ELR (cell line): ENCODE measurements around the gene GORASP2.

ENCODE experiments used
- DNase-seq: peaks from one replicate; pipeline ENCODE4 v3.0.0-alpha.2; 2015; ENCODE audit warnings: low read depth

The GORASP2 gene

GRCh38 chr2:170999654-171000053 is 70.6 kb downstream of the GORASP2 start:
- DNase-seq, result no peak

GRCh38 chr2:171004363-171004762 is 75.3 kb downstream of the GORASP2 start:
- DNase-seq, result no peak

- DNase-seq, result no peak
These were observed 75.8 kb downstream of the GORASP2 start for GRCh38 chr2:171004833-171005232.

GRCh38 chr2:171008550-171009205 is 79.6 kb downstream of the GORASP2 start:
- DNase-seq, result no peak

GRCh38 chr2:171009386-171009785 is 80.3 kb downstream of the GORASP2 start:
- no peak for DNase-seq

- DNase-seq, result no peak
These were observed 84.8 kb downstream of the GORASP2 start for GRCh38 chr2:171013851-171014250.

- DNase-seq, result no peak
These were observed 87.1 kb downstream of the GORASP2 start for GRCh38 chr2:171016125-171016524.
